Endodermal cell (in vitro differentiated cells): Measurements from ENCODE around the gene FGA. TPM values are rescaled to one million over a fixed set of nuclear protein-coding genes. Genes with fewer than 3 reads are reported as not detected.
A peak's percentile ranks its signal among the peaks of the same experiment; 100 is the strongest.

ENCODE experiments used
- DNase-seq: peaks from one replicate; pipeline ENCODE4 v3.0.0-alpha.2; 2017
- H3K27ac ChIP-seq: 2 replicates; pipeline ENCODE4 v1.5.1; 2013; ENCODE audit warnings: mild to moderate bottlenecking, low read depth, low read length, moderate library complexity
- H3K27me3 ChIP-seq: 2 replicates; pipeline ENCODE4 v1.6.1; 2013; ENCODE audit warnings: mild to moderate bottlenecking, low read length, moderate library complexity; ENCODE audit not compliant: insufficient read depth, control insufficient read depth, poor library complexity, severe bottlenecking
- H3K36me3 ChIP-seq: 2 replicates; pipeline ENCODE4 v1.7.0; 2013; ENCODE audit warnings: mild to moderate bottlenecking, low read length, moderate library complexity; ENCODE audit not compliant: control insufficient read depth, insufficient read depth
- H3K4me1 ChIP-seq: one replicate; pipeline ENCODE4 v1.7.0; 2013; ENCODE audit warnings: low read length; ENCODE audit not compliant: control insufficient read depth, insufficient read depth
- H3K4me3 ChIP-seq: 2 replicates; pipeline ENCODE4 v1.5.1; 2013; ENCODE audit warnings: mild to moderate bottlenecking, low read length, moderate library complexity
- H3K9ac ChIP-seq: 2 replicates; pipeline ENCODE4 v1.6.1; 2013; ENCODE audit warnings: mild to moderate bottlenecking, low read length, moderate library complexity; ENCODE audit not compliant: poor library complexity, severe bottlenecking; ENCODE audit errors: extremely low read depth
- H3K9me3 ChIP-seq: 2 replicates; pipeline ENCODE4 v1.6.1; 2013; ENCODE audit warnings: mild to moderate bottlenecking, low read length, moderate library complexity; ENCODE audit not compliant: control insufficient read depth
- H3K27ac Mint-ChIP-seq: 2 replicates; pipeline ENCODE4 v1.8.0; 2020; ENCODE audit warnings: mixed read lengths
- H3K27me3 Mint-ChIP-seq: 2 replicates; pipeline ENCODE4 v1.8.0; 2021; ENCODE audit warnings: mild to moderate bottlenecking, mixed read lengths; ENCODE audit not compliant: insufficient read depth
- H3K36me3 Mint-ChIP-seq: 2 replicates; pipeline ENCODE4 v1.8.0; 2020; ENCODE audit warnings: low read depth, mixed read lengths
- H3K4me1 Mint-ChIP-seq: 2 replicates; pipeline ENCODE4 v1.8.0; 2020; ENCODE audit warnings: mixed read lengths
- H3K4me3 Mint-ChIP-seq: 2 replicates; pipeline ENCODE4 v1.8.0; 2020; ENCODE audit warnings: mild to moderate bottlenecking, moderate library complexity, mixed read lengths
- H3K9me3 Mint-ChIP-seq: 2 replicates; pipeline ENCODE4 v1.8.0; 2020; ENCODE audit warnings: mild to moderate bottlenecking, mixed read lengths
- CTCF ChIP-seq: fragments of 200-600 bp; sonication (generic); conservative IDR thresholded peaks from 2 replicates; pipeline ENCODE4 v1.5.0; 2021; ENCODE audit warnings: antibody characterized with exemption, mild to moderate bottlenecking
- WGBS, 2 experiments: methylation state at CpG; one replicate each; pipeline versions ENCODE4 v1.1.5 to v1.1.7; 2013; ENCODE audit warnings: missing lambda C conversion rate in 2 of 2, mixed read lengths in 1 of 2; ENCODE audit not compliant: insufficient coverage in 1 of 2, insufficient read length in 1 of 2; 5-methylcytosine and 5-hydroxymethylcytosine counted together
- total RNA-seq, 2 donors: library from RNA; stranded (reverse); fragmentation: NEBNext Ultra II Directional in 1 of 2; extraction: Animal tissue kit (Norgen Biotek cat#: 25700) in 1 of 2; gene quantifications; 2 replicates in 1 of 2; 3 replicates in 1 of 2; pipeline ENCODE4 v1.2.1, GENCODE V29; 2021

FGA gene
- total RNA-seq, 2 donors from 2014 or later = 3.1 to 3.7 TPM

DNA sequence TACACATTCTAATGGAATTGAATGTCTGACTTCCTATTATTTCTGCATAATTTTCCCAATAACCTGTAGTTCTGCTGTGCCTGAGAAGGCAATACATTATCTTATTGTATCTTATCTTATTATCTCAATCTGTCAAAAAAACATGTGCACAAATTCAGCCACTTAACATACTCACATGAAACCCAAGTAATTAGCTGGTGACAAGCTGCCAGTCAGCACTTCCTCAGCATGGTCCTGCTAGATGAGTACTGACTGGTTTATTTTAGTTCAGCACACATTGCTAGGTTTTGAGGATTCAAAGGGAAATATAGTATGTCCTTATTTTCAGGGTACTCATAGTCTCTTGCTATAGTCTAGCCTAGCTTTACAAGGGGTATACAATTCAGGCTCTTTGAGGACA, 39.8 kb upstream of the FGA start:
- TF ChIP-seq CTCF = no peak
- DNase-seq = no peak
- Mint-ChIP-seq H3K27ac (no peak overlapping the region), H3K4me3 (no peak overlapping the region), H3K27me3 (peaks cover 11% of the 10 kb centered on the region), H3K4me1 (peaks cover 11% of the 10 kb centered on the region), H3K36me3 (no peaks in the 10 kb centered on the region), H3K9me3 (no peaks in the 10 kb centered on the region)
- H3K4me1 ChIP-seq = no peaks in the 10 kb centered on the region
- H3K9ac ChIP-seq = no peak overlapping the region
- H3K27me3 ChIP-seq = peaks cover 34% of the 10 kb centered on the region
- H3K9me3 ChIP-seq = no peaks in the 10 kb centered on the region
- no peaks in the 10 kb centered on the region for H3K36me3 ChIP-seq
- H3K4me3 ChIP-seq = no peak overlapping the region
- H3K27ac ChIP-seq = no peak overlapping the region

DNA sequence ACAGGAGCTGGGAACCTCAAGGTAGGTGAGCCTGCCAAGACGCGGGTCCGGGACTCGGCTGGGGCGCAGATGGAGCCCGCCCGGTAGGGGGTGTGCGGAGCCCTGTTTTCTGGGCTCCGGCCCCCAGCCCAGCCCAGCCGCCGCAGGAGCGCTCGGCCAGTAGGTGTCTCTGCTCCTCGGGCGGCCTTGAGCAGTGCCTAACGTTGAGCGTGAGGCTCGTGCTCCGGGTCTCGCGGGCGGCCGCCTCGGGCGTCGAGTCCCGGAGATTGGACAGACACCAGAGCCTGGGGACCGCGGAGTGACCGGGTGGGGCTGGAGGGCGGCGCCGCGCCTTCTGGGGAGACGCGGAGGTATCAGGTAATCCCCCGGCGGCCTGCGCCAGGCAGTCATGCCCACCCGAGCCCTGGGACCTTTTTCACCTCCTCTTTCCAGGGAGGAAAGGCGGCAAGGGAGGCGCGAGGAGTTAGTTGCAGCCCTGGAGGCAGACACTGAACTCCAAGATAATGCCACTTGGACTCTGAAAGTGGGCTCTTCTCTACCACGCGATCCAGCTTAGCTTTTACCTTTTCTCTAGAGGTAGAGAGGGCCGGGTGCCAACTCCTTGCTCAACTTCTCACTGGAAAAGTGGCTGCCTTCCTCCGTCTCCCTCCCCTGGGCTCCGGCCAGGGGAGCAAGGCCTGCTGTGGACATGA, 36.4 kb upstream of the FGA start:
- Histone ChIP-seq H3K4me3 (peak overlapping the region; percentile 65), H3K9me3 (no peaks in the 10 kb centered on the region), H3K36me3 (no peaks in the 10 kb centered on the region), H3K4me1 (peaks cover 5% of the 10 kb centered on the region), H3K9ac (no peak overlapping the region), H3K27me3 (peaks cover 34% of the 10 kb centered on the region), H3K27ac (no peak overlapping the region)
- peaks cover 16% of the 10 kb centered on the region for H3K4me1 Mint-ChIP-seq
- H3K4me3 Mint-ChIP-seq = no peak overlapping the region
- peak; percentile 93 for DNase-seq
- H3K9me3 Mint-ChIP-seq = no peaks in the 10 kb centered on the region
- no peak overlapping the region for H3K27ac Mint-ChIP-seq
- WGBS, 2 experiments = 12 to 34% methylated on average over 15 to 48 of the region's 48 CpGs
- H3K36me3 Mint-ChIP-seq = no peaks in the 10 kb centered on the region
- H3K27me3 Mint-ChIP-seq = peaks cover 20% of the 10 kb centered on the region
- peak; percentile 93 for TF ChIP-seq CTCF

DNA sequence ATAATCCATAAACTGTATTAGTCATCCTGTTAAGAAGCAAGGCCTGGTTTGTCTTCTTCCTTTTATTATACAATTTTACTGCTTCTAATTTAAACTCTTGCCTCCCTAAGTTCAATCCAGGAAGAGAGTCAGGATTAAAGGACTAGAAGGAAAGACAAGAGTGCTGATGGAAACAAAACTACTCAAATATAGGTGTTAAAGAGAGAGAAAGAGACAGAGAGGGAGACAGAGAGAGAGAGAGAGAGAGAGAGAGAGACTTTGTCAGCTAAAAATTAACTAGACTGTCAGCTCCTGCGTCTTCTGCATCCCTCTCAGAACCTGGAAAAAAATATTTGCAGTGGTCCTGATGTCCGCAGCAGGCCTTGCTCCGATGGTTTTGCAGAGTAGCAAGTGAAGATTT, 35.4 kb upstream of the FGA start:
- WGBS, 2 experiments = 90 to 97% methylated on average over 3 of the region's 3 CpGs

More for the DNA sequence above, 35.4 kb upstream of the FGA start:
- no peak for DNase-seq
- peaks cover 5% of the 10 kb centered on the region for H3K4me1 ChIP-seq
- Mint-ChIP-seq H3K4me1 (peaks cover 13% of the 10 kb centered on the region), H3K4me3 (no peak overlapping the region), H3K27me3 (peaks cover 21% of the 10 kb centered on the region), H3K36me3 (no peaks in the 10 kb centered on the region), H3K9me3 (no peaks in the 10 kb centered on the region), H3K27ac (no peak overlapping the region)
- no peak for TF ChIP-seq CTCF
- no peak overlapping the region for H3K4me3 ChIP-seq
- no peaks in the 10 kb centered on the region for H3K9me3 ChIP-seq
- H3K27ac ChIP-seq = no peak overlapping the region
- H3K9ac ChIP-seq = no peak overlapping the region
- H3K36me3 ChIP-seq = no peaks in the 10 kb centered on the region
- peaks cover 34% of the 10 kb centered on the region for H3K27me3 ChIP-seq
